ENCODE results near the gene DAW1.

- TF ChIP-seq EZH2 (IDR thresholded peaks at IDR 0.05; ENCODE audit: insufficient read depth, poor library complexity, severe bottlenecking) (no peak), EZH2phosphoT487 (IDR thresholded peaks at IDR 0.05; ENCODE audit: insufficient read depth, low read depth) (no peak)
Observed at GRCh38 chr2:227872676-227873075, 1.2 kb downstream of the DAW1 start.

Data from GM23248 (cell line).